Right lobe of liver (tissue), 6 donors: ENCODE data around the gene IFI16. TPM values are rescaled to one million over a fixed set of nuclear protein-coding genes. Genes with fewer than 3 reads are reported as not detected.
A peak's percentile ranks its signal among the peaks of the same experiment; 100 is the strongest.

Experiments used
- ATAC-seq, 4 donors: fragments of 200-7000 bp; cut with Tn5 transposase; one replicate each; pipeline ENCODE4 v1.9.1; 2020; ENCODE audit warnings: mild to moderate bottlenecking in 4 of 4, moderate library complexity in 4 of 4
- DNase-seq, 3 donors: peaks; one replicate each; pipeline ENCODE4 v3.0.0-alpha.2; 2020
- H3K27ac ChIP-seq, 3 donors: fragments of 200-600 bp; one replicate each; pipeline ENCODE4 v1.8.0; 2022
- H3K27me3 ChIP-seq, 2 donors: fragments of 200-600 bp; one replicate each; pipeline ENCODE4 v1.8.0; 2022
- H3K36me3 ChIP-seq, 4 donors: fragments of 200-600 bp; sonication (generic) in 1 of 4; one replicate each; pipeline versions ENCODE4 v1.5.1 to v1.8.0; 2017 to 2022; ENCODE audit warnings: control low read depth in 1 of 4
- H3K4me1 ChIP-seq, 4 donors: fragments of 200-600 bp; sonication (generic) in 1 of 4; one replicate each; pipeline versions ENCODE4 v1.5.1 to v1.8.0; 2017 to 2022; ENCODE audit warnings: control low read depth in 1 of 4
- H3K4me3 ChIP-seq, 3 donors: fragments of 200-600 bp; one replicate each; pipeline ENCODE4 v1.8.0; 2022
- H3K9me3 ChIP-seq, 4 donors: fragments of 200-600 bp; sonication (generic) in 1 of 4; one replicate each; pipeline versions ENCODE4 v1.5.1 to v1.8.0; 2017 to 2022; ENCODE audit warnings: control low read depth in 1 of 4
- POLR2A ChIP-seq: fragments of 450-650 bp; IDR thresholded peaks from one replicate; pipeline ENCODE4 v1.6.1; 2017; ENCODE audit warnings: antibody characterized with exemption, mild to moderate bottlenecking
- WGBS: methylation state at CpG from one replicate; pipeline ENCODE4 v1.1.6; 2018; ENCODE audit warnings: low coverage, low lambda C conversion rate; ENCODE audit not compliant: insufficient coverage; ENCODE audit errors: missing lambda C conversion rate; 5-methylcytosine and 5-hydroxymethylcytosine counted together
- intact Hi-C, 2 donors: fragments of 100-400 bp; cut with DNase I; formaldehyde crosslinking; loops; one replicate each; pipeline versions ENCODE4 v1.11.2 to v1.14.1; 2022
- total RNA-seq, 6 experiments: library from RNA; depleted of rRNA in 2 of 6; stranded (reverse); fragments of >200 nt in 2 of 6; fragmentation: NEBNext Ultra II Directional in 3 of 6; extraction: Animal tissue kit (Norgen Biotek cat#: 25700) in 3 of 6; gene quantifications; one replicate each; pipeline versions ENCODE4 v1.1.0 to v1.2.4, GENCODE V29; 2016 to 2023
- TF ChIP-seq, protein P1 (sequence below), 4 donors: fragments of 200-600 bp in 3 of 4; fragments of 450-650 bp in 1 of 4; IDR thresholded peaks; one replicate each; pipeline versions ENCODE4 v1.5.1 to v1.8.0; 2016 to 2022; ENCODE audit warnings: antibody characterized with exemption in 4 of 4, mild to moderate bottlenecking in 2 of 4
- donor health status: DM: no; HTN: yes; CAD: no.
- donor health status: DM: no; HTN: no; CAD: no.
- donor health status: DM: no; HTN: no; CAD: no.
- donor health status: DM: no; HTN: yes; CAD: no.
- donor health status: DM: no; HTN: yes; CAD: no.

The IFI16 gene
- total RNA-seq, 6 experiments from 2014 or later = 3.3 to 20.3 (median 9.1) TPM

DNA sequence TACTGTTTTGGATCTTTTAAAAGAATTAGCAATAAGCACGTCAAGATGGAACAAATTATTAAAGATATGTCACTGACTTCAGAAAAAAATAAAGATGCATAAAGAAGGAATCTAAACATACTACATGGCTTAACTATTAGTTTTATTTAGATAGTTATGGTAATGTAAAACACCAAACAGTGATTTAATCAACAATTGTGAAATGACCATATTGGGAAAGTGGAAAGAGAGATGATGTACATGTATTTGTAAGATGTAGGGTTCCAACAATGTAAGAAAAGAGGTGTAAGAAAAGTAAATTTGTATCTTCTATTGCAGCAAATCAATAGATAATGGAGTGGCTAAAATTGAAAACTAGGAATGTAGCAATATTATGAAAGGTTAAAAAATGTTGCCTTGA, 73.3 kb downstream of the IFI16 start:
- Histone ChIP-seq H3K27ac (no peak overlapping the region), H3K27me3 (no peaks in the 10 kb centered on the region), H3K36me3 (no peaks in the 10 kb centered on the region), H3K9me3 (no peaks in the 10 kb centered on the region), H3K4me1 (no peaks in the 10 kb centered on the region), H3K4me3 (no peak overlapping the region)
- ATAC-seq (no peak), DNase-seq (no peak)
- intact Hi-C loops = no loop called here
- 50% methylated on average over 1 of the region's 1 CpG for WGBS
- TF ChIP-seq, protein P1, sequence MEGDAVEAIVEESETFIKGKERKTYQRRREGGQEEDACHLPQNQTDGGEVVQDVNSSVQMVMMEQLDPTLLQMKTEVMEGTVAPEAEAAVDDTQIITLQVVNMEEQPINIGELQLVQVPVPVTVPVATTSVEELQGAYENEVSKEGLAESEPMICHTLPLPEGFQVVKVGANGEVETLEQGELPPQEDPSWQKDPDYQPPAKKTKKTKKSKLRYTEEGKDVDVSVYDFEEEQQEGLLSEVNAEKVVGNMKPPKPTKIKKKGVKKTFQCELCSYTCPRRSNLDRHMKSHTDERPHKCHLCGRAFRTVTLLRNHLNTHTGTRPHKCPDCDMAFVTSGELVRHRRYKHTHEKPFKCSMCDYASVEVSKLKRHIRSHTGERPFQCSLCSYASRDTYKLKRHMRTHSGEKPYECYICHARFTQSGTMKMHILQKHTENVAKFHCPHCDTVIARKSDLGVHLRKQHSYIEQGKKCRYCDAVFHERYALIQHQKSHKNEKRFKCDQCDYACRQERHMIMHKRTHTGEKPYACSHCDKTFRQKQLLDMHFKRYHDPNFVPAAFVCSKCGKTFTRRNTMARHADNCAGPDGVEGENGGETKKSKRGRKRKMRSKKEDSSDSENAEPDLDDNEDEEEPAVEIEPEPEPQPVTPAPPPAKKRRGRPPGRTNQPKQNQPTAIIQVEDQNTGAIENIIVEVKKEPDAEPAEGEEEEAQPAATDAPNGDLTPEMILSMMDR (IDR thresholded peaks at IDR 0.05) = no peak
- TF ChIP-seq POLR2A = no peak

DNA sequence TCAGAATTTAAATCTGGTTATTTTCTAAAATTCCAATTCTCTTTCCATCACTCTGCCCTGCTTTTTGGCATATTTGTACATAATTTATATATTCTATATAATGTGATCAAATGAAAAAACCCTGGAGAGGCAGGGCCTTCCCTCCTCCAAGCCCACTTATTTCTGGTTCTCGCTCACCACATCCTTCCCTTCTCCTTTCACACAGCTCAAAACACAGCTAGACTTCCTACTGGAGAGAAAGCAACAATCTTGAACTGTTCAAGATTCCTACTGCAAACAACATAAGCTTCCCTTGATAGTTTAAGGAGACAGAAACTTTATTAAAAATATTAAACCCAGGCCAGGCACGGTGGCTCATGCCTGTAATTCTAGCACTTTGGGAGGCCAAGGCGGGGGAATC, 74.4 kb downstream of the IFI16 start:
- intact Hi-C loops = no loop called here
- TF ChIP-seq POLR2A = no peak
- TF ChIP-seq, protein P1 (IDR thresholded peaks at IDR 0.05) = no peak
- no peaks in the 10 kb centered on the region for H3K4me1 ChIP-seq
- no peaks in the 10 kb centered on the region for H3K27me3 ChIP-seq
- ATAC-seq (peak in 1 of 4 donors; percentile 15), DNase-seq (no peak)
- 34% methylated on average over 2 of the region's 3 CpGs for WGBS
- no peak overlapping the region for H3K27ac ChIP-seq
- no peaks in the 10 kb centered on the region for H3K9me3 ChIP-seq
- no peaks in the 10 kb centered on the region for H3K36me3 ChIP-seq
- H3K4me3 ChIP-seq = no peak overlapping the region

DNA sequence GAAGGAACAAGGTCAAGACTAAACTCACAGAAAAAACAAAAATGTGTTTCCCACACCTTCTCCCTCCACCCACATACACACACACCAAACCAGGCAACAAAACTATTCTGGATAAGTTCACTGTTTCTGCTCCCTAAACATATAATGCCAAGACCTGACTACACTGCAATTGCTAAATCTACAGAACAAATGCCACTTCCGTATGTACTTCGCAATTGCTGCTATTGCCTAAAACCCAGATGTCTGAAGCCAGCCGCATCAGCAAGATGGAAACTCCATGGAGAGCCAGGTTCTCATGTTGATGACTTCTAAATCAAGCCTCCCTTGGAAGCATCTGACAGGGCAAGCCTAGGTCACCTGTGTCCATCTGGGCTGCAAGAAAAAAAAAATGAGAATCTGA, 75.2 kb downstream of the IFI16 start:
- Histone ChIP-seq H3K4me3 (no peak overlapping the region), H3K27ac (no peak overlapping the region), H3K27me3 (no peaks in the 10 kb centered on the region), H3K9me3 (no peaks in the 10 kb centered on the region), H3K36me3 (no peaks in the 10 kb centered on the region), H3K4me1 (no peaks in the 10 kb centered on the region)
- TF ChIP-seq, protein P1 (IDR thresholded peaks at IDR 0.05) = no peak
- no peak for TF ChIP-seq POLR2A
- DNase-seq = no peak
- peak in 3 of 4 donors; percentile 23 to 55 (median 31) for ATAC-seq
- intact Hi-C loops = no loop called here
- 59% methylated on average over 3 of the region's 3 CpGs for WGBS

DNA sequence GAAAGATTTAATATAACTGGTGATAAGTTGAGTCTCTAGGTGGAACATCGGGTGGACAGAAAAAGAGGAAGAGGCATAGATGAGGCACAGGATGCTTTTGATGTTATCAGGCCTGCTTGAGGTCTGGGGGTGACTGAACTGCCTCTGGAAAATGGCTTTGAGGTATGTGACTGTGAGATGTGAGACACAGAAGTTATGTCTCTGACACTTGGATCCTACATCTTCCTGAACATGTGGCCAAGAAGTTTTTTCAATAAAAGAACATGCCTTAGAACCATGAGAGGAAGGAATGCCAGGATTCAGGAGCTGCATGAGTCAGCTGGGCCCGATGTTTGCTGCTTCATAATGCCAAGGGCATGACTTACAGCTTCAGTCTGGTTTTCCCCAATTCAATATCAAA, 78.3 kb downstream of the IFI16 start:
- Histone ChIP-seq H3K27me3 (no peaks in the 10 kb centered on the region), H3K27ac (no peak overlapping the region), H3K9me3 (no peaks in the 10 kb centered on the region), H3K4me1 (no peaks in the 10 kb centered on the region), H3K4me3 (no peak overlapping the region), H3K36me3 (no peaks in the 10 kb centered on the region)
- WGBS = 38% methylated on average over 2 of the region's 2 CpGs
- intact Hi-C loops = no loop called here
- no peak for DNase-seq
- no peak for TF ChIP-seq POLR2A
- TF ChIP-seq, protein P1 (IDR thresholded peaks at IDR 0.05) = no peak
- ATAC-seq = no peak
